ENCODE data around the gene HSD17B1. TPM values are rescaled to one million over a fixed set of nuclear protein-coding genes. Genes with fewer than 3 reads are reported as not detected.

Gene HSD17B1
- total RNA-seq, 1 experiment from 2014 or later: 1.3 TPM

- Histone ChIP-seq H3K9me3 (ENCODE audit: insufficient read depth, low read depth) (no peaks in the 10 kb centered on the region), H3F3A (ENCODE audit: insufficient read depth, low read depth) (peaks cover 68% of the 10 kb centered on the region), H3K4me1 (replicated peaks; ENCODE audit: insufficient read depth) (peaks cover 30% of the 10 kb centered on the region), H4K20me1 (ENCODE audit: insufficient read depth) (no peaks in the 10 kb centered on the region), H3K27ac (no peak overlapping the region), H3K36me3 (ENCODE audit: low read depth) (peaks cover 20% of the 10 kb centered on the region), H3K9me2 (ENCODE audit: insufficient read depth) (no peaks in the 10 kb centered on the region), H2AFZ (no peak overlapping the region), H3K4me2 (peak overlapping the region; percentile 78), H3K4me3 (peak overlapping the region; percentile 58; the same call in 1 of the 2 replicates), H3K27me3 (ENCODE audit: insufficient read depth, low read depth) (no peaks in the 10 kb centered on the region), H3K79me2 (ENCODE audit: low read depth) (peaks cover 62% of the 10 kb centered on the region)
- intact Hi-C loops (cut with micrococcal nuclease; ENCODE audit: unreplicated experiment): no loop called here
- DNase-seq: no peak
- ChIA-PET CTCF (interaction anchor here (0.9 kb wide), 1 partner anchor 12 kb away, joined by 8 read pairs; no protein-coding TSS in a partner anchor), POLR2A (ENCODE audit: unreplicated experiment) (no interaction called here)
- no peak for TF ChIP-seq EZH2 (IDR thresholded peaks at IDR 0.05; ENCODE audit: low read depth)
- no peak for TF ChIP-seq CTCF (conservative IDR thresholded peaks at IDR 0.05)
- no TSS peak for BruUV-seq (replicated peaks)
Observed at GRCh38 chr17:42566215-42566882, 13.6 kb downstream of the HSD17B1 start.

- DNase-seq: peak; percentile 74 to 87
- Histone ChIP-seq H4K20me1 (ENCODE audit: insufficient read depth) (no peaks in the 10 kb centered on the region), H3K27ac (no peak within 1 kb of the TSS), H3K9me2 (ENCODE audit: insufficient read depth) (no peaks in the 10 kb centered on the region), H3K4me2 (peak within 1 kb of the TSS; percentile 78), H3K9me3 (ENCODE audit: insufficient read depth, low read depth) (no peaks in the 10 kb centered on the region), H3K79me2 (ENCODE audit: low read depth) (peaks cover 57% of the 10 kb centered on the region), H3K36me3 (ENCODE audit: low read depth) (peaks cover 20% of the 10 kb centered on the region), H3K27me3 (ENCODE audit: insufficient read depth, low read depth) (no peaks in the 10 kb centered on the region), H3K4me1 (replicated peaks; ENCODE audit: insufficient read depth) (peaks cover 26% of the 10 kb centered on the region), H2AFZ (peak within 1 kb of the TSS; percentile 82), H3F3A (ENCODE audit: insufficient read depth, low read depth) (peaks cover 66% of the 10 kb centered on the region), H3K4me3 (peak within 1 kb of the TSS; percentile 58)
- POLR2A ChIA-PET (ENCODE audit: unreplicated experiment): no interaction called here
- CTCF ChIA-PET: interaction anchor here (0.7 kb wide), 2 partner anchors 10 to 449 kb away, joined by 4 read pairs; partner anchors contain the start of gene PSMC3IP
- BruUV-seq (replicated peaks): no TSS peak
- TF ChIP-seq EZH2 (IDR thresholded peaks at IDR 0.05; ENCODE audit: low read depth): no peak
- no peak for TF ChIP-seq CTCF (conservative IDR thresholded peaks at IDR 0.05)
- intact Hi-C loops (cut with micrococcal nuclease; ENCODE audit: unreplicated experiment): no loop called here
Observed at GRCh38 chr17:42566883-42567573, 14.3 kb downstream of the HSD17B1 start, which contains the start of gene MLX. TSS of gene MLX (plus strand) at chr17:42567100. CDS start at chr17:42567125, 25 bp downstream.

- peaks cover 42% of the 10 kb centered on the region for H3K79me2 ChIP-seq (ENCODE audit: low read depth)
- H3K4me3 ChIP-seq: no peak overlapping the region
- no peaks in the 10 kb centered on the region for H3K27me3 ChIP-seq (ENCODE audit: insufficient read depth, low read depth)
- intact Hi-C loops (cut with micrococcal nuclease; ENCODE audit: unreplicated experiment): no loop called here
- peaks cover 21% of the 10 kb centered on the region for H3K4me1 ChIP-seq (replicated peaks; ENCODE audit: insufficient read depth)
- no TSS peak for BruUV-seq (replicated peaks)
- peaks cover 23% of the 10 kb centered on the region for H3K36me3 ChIP-seq (ENCODE audit: low read depth)
- TF ChIP-seq EZH2 (IDR thresholded peaks at IDR 0.05; ENCODE audit: low read depth) (no peak), CTCF (conservative IDR thresholded peaks at IDR 0.05) (no peak)
- ChIA-PET POLR2A (ENCODE audit: unreplicated experiment) (no interaction called here), CTCF (interaction anchor here (0.5 kb wide), 1 partner anchor 362 kb away, joined by 4 read pairs; no protein-coding TSS in a partner anchor)
- H3K4me2 ChIP-seq: peak overlapping the region; percentile 78; the same call in 1 of the 2 replicates
- no peaks in the 10 kb centered on the region for H4K20me1 ChIP-seq (ENCODE audit: insufficient read depth)
- peaks cover 58% of the 10 kb centered on the region for H3F3A ChIP-seq (ENCODE audit: insufficient read depth, low read depth)
- DNase-seq: no peak
- H3K27ac ChIP-seq: no peak overlapping the region
- H2AFZ ChIP-seq: no peak overlapping the region
- H3K9me3 ChIP-seq (ENCODE audit: insufficient read depth, low read depth): no peaks in the 10 kb centered on the region
- no peaks in the 10 kb centered on the region for H3K9me2 ChIP-seq (ENCODE audit: insufficient read depth)
Observed at GRCh38 chr17:42568341-42569111, 15.8 kb downstream of the HSD17B1 start.
